Measurements from ENCODE around the gene SLFNL1. TPM values are rescaled to one million over a fixed set of nuclear protein-coding genes. Genes with fewer than 3 reads are reported as not detected.

SLFNL1 gene
- total RNA-seq, 1 experiment from 2014 or later: 0.39 TPM

DNA sequence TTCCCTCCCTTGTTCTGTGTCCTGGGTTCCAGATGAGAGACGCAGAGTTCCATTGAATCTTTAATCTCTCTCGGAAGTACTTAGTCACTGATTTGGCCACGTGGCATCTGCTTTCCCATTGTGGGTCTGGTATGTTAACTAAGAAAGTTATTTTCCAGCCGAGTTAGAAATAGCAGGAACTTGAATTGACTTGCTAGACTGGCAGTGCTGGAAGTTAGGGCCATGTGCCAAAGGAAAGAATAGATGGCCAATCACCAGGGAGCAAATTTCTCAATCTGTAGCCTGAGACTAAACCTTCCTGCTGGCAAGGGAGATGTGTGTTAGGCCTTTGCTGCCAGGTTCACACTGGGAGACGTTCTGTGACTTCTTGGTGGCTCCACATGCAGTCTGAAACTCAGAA is 24.2 kb upstream of the SLFNL1 start:
- H3K4me3 ChIP-seq (ENCODE audit: low read depth, low read length, poor library complexity, severe bottlenecking): no peak overlapping the region
- CTCF ChIA-PET: no interaction called here
- POLR2A ChIA-PET (ENCODE audit: low non-redundant PET): no interaction called here
- intact Hi-C loops (cut with micrococcal nuclease; ENCODE audit: unreplicated experiment): no loop called here
- H3K36me3 ChIP-seq (ENCODE audit: insufficient read depth, low read length, poor library complexity, severe bottlenecking): peaks cover 20% of the 10 kb centered on the region
- peak; percentile 87 for DNase-seq (ENCODE audit: low spot score)
- BruUV-seq (replicated peaks): no TSS peak
- H3K27me3 ChIP-seq (replicated peaks; ENCODE audit: insufficient read depth, low read depth, low read length, poor library complexity): no peaks in the 10 kb centered on the region
- H3K27ac ChIP-seq (ENCODE audit: low read depth, low read length, poor library complexity, severe bottlenecking): peak overlapping the region; percentile 49
- no peaks in the 10 kb centered on the region for H3K9me3 ChIP-seq (ENCODE audit: low read depth, low read length, poor library complexity, severe bottlenecking)
- TF ChIP-seq, protein P1, sequence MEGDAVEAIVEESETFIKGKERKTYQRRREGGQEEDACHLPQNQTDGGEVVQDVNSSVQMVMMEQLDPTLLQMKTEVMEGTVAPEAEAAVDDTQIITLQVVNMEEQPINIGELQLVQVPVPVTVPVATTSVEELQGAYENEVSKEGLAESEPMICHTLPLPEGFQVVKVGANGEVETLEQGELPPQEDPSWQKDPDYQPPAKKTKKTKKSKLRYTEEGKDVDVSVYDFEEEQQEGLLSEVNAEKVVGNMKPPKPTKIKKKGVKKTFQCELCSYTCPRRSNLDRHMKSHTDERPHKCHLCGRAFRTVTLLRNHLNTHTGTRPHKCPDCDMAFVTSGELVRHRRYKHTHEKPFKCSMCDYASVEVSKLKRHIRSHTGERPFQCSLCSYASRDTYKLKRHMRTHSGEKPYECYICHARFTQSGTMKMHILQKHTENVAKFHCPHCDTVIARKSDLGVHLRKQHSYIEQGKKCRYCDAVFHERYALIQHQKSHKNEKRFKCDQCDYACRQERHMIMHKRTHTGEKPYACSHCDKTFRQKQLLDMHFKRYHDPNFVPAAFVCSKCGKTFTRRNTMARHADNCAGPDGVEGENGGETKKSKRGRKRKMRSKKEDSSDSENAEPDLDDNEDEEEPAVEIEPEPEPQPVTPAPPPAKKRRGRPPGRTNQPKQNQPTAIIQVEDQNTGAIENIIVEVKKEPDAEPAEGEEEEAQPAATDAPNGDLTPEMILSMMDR (conservative IDR thresholded peaks at IDR 0.05; ENCODE audit: low read depth, low read length): no peak
- TF ChIP-seq EZH2 (IDR thresholded peaks at IDR 0.05; ENCODE audit: borderline replicate concordance, low read depth, low read length, poor library complexity, severe bottlenecking): no peak
- peaks cover 17% of the 10 kb centered on the region for H3K4me1 ChIP-seq (ENCODE audit: insufficient read depth, low read length, poor library complexity, severe bottlenecking)

DNA sequence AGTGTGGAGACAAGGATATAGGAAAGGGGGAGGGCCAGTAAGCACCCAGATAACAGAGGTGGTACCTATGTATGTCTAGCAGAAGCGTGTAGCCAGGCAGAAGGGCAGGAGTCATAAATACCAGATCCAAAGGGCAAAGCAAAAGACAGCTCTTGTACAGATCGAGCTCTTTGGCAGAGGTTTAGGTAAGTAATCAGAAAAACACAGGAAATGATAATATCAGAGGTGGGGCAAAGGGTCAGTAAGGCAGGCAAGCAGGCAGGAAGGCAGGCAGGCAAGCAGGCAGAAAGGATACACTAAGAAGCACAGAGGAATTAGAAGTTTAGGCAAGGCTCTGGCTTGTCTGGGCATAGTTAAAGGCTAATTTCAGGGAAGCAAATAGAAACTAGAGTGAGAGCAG is 22.7 kb upstream of the SLFNL1 start:
- Histone ChIP-seq H3K27me3 (replicated peaks; ENCODE audit: insufficient read depth, low read depth, low read length, poor library complexity) (no peaks in the 10 kb centered on the region), H3K4me3 (ENCODE audit: low read depth, low read length, poor library complexity, severe bottlenecking) (no peak overlapping the region), H3K9me3 (ENCODE audit: low read depth, low read length, poor library complexity, severe bottlenecking) (no peaks in the 10 kb centered on the region), H3K36me3 (ENCODE audit: insufficient read depth, low read length, poor library complexity, severe bottlenecking) (peaks cover 20% of the 10 kb centered on the region), H3K4me1 (ENCODE audit: insufficient read depth, low read length, poor library complexity, severe bottlenecking) (peaks cover 17% of the 10 kb centered on the region), H3K27ac (ENCODE audit: low read depth, low read length, poor library complexity, severe bottlenecking) (no peak overlapping the region)
- DNase-seq (ENCODE audit: low spot score): no peak
- ChIA-PET CTCF (no interaction called here), POLR2A (ENCODE audit: low non-redundant PET) (no interaction called here)
- BruUV-seq (replicated peaks): no TSS peak
- intact Hi-C loops (cut with micrococcal nuclease; ENCODE audit: unreplicated experiment): no loop called here
- TF ChIP-seq, protein P1 (conservative IDR thresholded peaks at IDR 0.05; ENCODE audit: low read depth, low read length): no peak
- TF ChIP-seq EZH2 (IDR thresholded peaks at IDR 0.05; ENCODE audit: borderline replicate concordance, low read depth, low read length, poor library complexity, severe bottlenecking): no peak

DNA sequence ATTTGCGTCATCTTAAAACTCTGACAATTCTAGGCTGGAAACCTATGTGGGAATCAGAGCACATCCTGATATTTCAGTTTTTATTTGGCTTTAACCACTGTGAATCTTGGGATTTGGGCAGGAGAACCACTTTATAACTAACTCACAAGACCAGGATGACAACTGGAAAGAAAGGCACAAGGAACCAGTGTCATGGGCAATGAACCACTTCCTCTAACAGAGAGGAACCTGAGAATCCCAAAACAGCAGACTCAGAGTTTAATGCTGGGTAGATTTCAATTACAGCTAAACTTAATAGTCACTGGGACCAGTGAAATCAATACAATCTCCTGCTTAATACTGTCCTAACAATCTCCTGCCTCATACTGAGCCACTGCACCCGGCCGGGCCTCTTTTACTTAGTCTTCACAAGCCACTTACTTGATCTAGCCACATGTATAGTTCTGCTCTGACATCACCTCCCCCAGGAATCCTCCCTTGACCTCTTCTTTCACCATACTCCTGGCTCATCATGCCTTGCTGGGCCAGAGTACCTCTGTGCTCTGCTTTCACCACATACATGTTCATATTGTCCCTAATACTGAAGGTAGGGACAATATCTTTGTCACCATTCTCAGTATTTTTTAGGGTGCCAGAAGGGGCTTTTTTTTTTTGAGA is 20.2 kb upstream of the SLFNL1 start:
- no peaks in the 10 kb centered on the region for H3K9me3 ChIP-seq (ENCODE audit: low read depth, low read length, poor library complexity, severe bottlenecking)
- H3K27me3 ChIP-seq (replicated peaks; ENCODE audit: insufficient read depth, low read depth, low read length, poor library complexity): no peaks in the 10 kb centered on the region
- DNase-seq (ENCODE audit: low spot score): no peak
- BruUV-seq (replicated peaks): no TSS peak
- intact Hi-C loops (cut with micrococcal nuclease; ENCODE audit: unreplicated experiment): no loop called here
- ChIA-PET POLR2A (ENCODE audit: low non-redundant PET) (no interaction called here), CTCF (no interaction called here)
- H3K4me3 ChIP-seq (ENCODE audit: low read depth, low read length, poor library complexity, severe bottlenecking): no peak overlapping the region
- peaks cover 17% of the 10 kb centered on the region for H3K4me1 ChIP-seq (ENCODE audit: insufficient read depth, low read length, poor library complexity, severe bottlenecking)
- no peak overlapping the region for H3K27ac ChIP-seq (ENCODE audit: low read depth, low read length, poor library complexity, severe bottlenecking)
- peaks cover 28% of the 10 kb centered on the region for H3K36me3 ChIP-seq (ENCODE audit: insufficient read depth, low read length, poor library complexity, severe bottlenecking)
- no peak for TF ChIP-seq EZH2 (IDR thresholded peaks at IDR 0.05; ENCODE audit: borderline replicate concordance, low read depth, low read length, poor library complexity, severe bottlenecking)
- TF ChIP-seq, protein P1 (conservative IDR thresholded peaks at IDR 0.05; ENCODE audit: low read depth, low read length): no peak
